ENCODE measurements around the gene FAM228A. TPM values are rescaled to one million over a fixed set of nuclear protein-coding genes. Genes with fewer than 3 reads are reported as not detected.

Gene FAM228A
- total and polyA plus RNA-seq, 2 donors (not counting 1 experiment from before 2014, with no cell fraction given) = 0.07 TPM; not detected in 1

GRCh38 chr2:24210723-24211122 is 35.9 kb downstream of the FAM228A start:
- intact Hi-C loops (cut with micrococcal nuclease) = no loop called here
- ATAC-seq (ENCODE audit: low read depth) (no peak), DNase-seq (no peak)
- no peak overlapping the region for H3K27ac Mint-ChIP-seq
- H3K79me2 ChIP-seq (ENCODE audit: control insufficient read depth, insufficient read depth, low read length) = no peaks in the 10 kb centered on the region
- H2AFZ ChIP-seq (ENCODE audit: insufficient read depth, low read depth, low read length, poor library complexity, severe bottlenecking) = no peak overlapping the region
- no peaks in the 10 kb centered on the region for H3K9me3 Mint-ChIP-seq (ENCODE audit: insufficient read depth)
- H3K4me2 ChIP-seq (replicated peaks; ENCODE audit: low read depth, low read length, poor library complexity, severe bottlenecking) = no peak overlapping the region
- WGBS (ENCODE audit: insufficient coverage) = 99% methylated on average over 18 of the region's 21 CpGs
- H3K36me3 ChIP-seq (replicated peaks in 1 of 2; ENCODE audit: control extremely low read depth in 1 of 2, control insufficient read depth in 1 of 2, extremely low read depth in 1 of 2, insufficient read depth in 2 of 2, low read length in 1 of 2) = peaks cover 1 to 92% of the 10 kb centered on the region in 2 experiments
- H3K27me3 Mint-ChIP-seq = no peaks in the 10 kb centered on the region
- H3K4me1 Mint-ChIP-seq = peaks cover 7% of the 10 kb centered on the region
- CTCF ChIA-PET = interaction anchor here (0.7 kb wide), 1 partner anchor 66 kb away, joined by 5 read pairs; no protein-coding TSS in a partner anchor
- no peaks in the 10 kb centered on the region for H3K27me3 ChIP-seq (replicated peaks in 1 of 4; ENCODE audit: control extremely low read depth in 1 of 4, control insufficient read depth in 3 of 4, insufficient read depth in 4 of 4, low read length in 3 of 4)
- no peaks in the 10 kb centered on the region for H3K4me1 ChIP-seq (ENCODE audit: control insufficient read depth in 2 of 2, insufficient read depth in 2 of 2, low read length in 2 of 2)
- TF ChIP-seq EZH2 (IDR thresholded peaks at IDR 0.05; ENCODE audit: borderline replicate concordance, insufficient read depth, low read depth, low read length, poor library complexity, severe bottlenecking) = no peak
- TF ChIP-seq CTCF (IDR thresholded peaks at IDR 0.05) = no peak
- no peak overlapping the region for H3K27ac ChIP-seq (ENCODE audit: low read length in 2 of 2)
- H4K20me1 ChIP-seq (ENCODE audit: control insufficient read depth, insufficient read depth, low read length, poor library complexity, severe bottlenecking) = no peaks in the 10 kb centered on the region
- H3K4me3 ChIP-seq (ENCODE audit: control extremely low read depth in 1 of 5, extremely low read depth in 1 of 5, insufficient read depth in 1 of 5, low read depth in 2 of 5, low read length in 4 of 5) = no peak overlapping the region
- H3K4me3 Mint-ChIP-seq = no peak overlapping the region
- H3K9ac ChIP-seq (ENCODE audit: low read length) = no peak overlapping the region
- POLR2A ChIA-PET = no interaction called here
- no peaks in the 10 kb centered on the region for H3K9me3 ChIP-seq (ENCODE audit: control extremely low read depth in 1 of 3, control insufficient read depth in 2 of 3, insufficient read depth in 1 of 3, low read length in 2 of 3)

- H3K27me3 ChIP-seq (replicated peaks in 1 of 4; ENCODE audit: control extremely low read depth in 1 of 4, control insufficient read depth in 3 of 4, insufficient read depth in 4 of 4, low read length in 3 of 4) = no peaks in the 10 kb centered on the region
- H3K4me1 ChIP-seq (ENCODE audit: control insufficient read depth in 2 of 2, insufficient read depth in 2 of 2, low read length in 2 of 2) = no peaks in the 10 kb centered on the region
- H3K36me3 ChIP-seq (replicated peaks in 1 of 2; ENCODE audit: control extremely low read depth in 1 of 2, control insufficient read depth in 1 of 2, extremely low read depth in 1 of 2, insufficient read depth in 2 of 2, low read length in 1 of 2) = peaks cover 1 to 92% of the 10 kb centered on the region in 2 experiments
- H3K9me3 ChIP-seq (ENCODE audit: control extremely low read depth in 1 of 3, control insufficient read depth in 2 of 3, insufficient read depth in 1 of 3, low read length in 2 of 3) = no peaks in the 10 kb centered on the region
- no peak overlapping the region for H3K4me2 ChIP-seq (replicated peaks; ENCODE audit: low read depth, low read length, poor library complexity, severe bottlenecking)
- Mint-ChIP-seq H3K27me3 (no peaks in the 10 kb centered on the region), H3K9me3 (ENCODE audit: insufficient read depth) (no peaks in the 10 kb centered on the region), H3K27ac (no peak overlapping the region), H3K4me1 (peaks cover 11% of the 10 kb centered on the region), H3K4me3 (no peak overlapping the region)
- intact Hi-C loops (cut with micrococcal nuclease) = no loop called here
- H4K20me1 ChIP-seq (ENCODE audit: control insufficient read depth, insufficient read depth, low read length, poor library complexity, severe bottlenecking) = no peaks in the 10 kb centered on the region
- ChIA-PET CTCF (interaction anchor here (0.6 kb wide), 1 partner anchor 999 kb away, joined by 4 read pairs; no protein-coding TSS in a partner anchor), POLR2A (no interaction called here)
- H3K79me2 ChIP-seq (ENCODE audit: control insufficient read depth, insufficient read depth, low read length) = no peaks in the 10 kb centered on the region
- no peak overlapping the region for H2AFZ ChIP-seq (ENCODE audit: insufficient read depth, low read depth, low read length, poor library complexity, severe bottlenecking)
- no peak overlapping the region for H3K9ac ChIP-seq (ENCODE audit: low read length)
- DNase-seq = no peak
- no peak overlapping the region for H3K4me3 ChIP-seq (ENCODE audit: control extremely low read depth in 1 of 5, extremely low read depth in 1 of 5, insufficient read depth in 1 of 5, low read depth in 2 of 5, low read length in 4 of 5)
- no peak overlapping the region for H3K27ac ChIP-seq (ENCODE audit: low read length in 2 of 2)
- TF ChIP-seq CTCF (IDR thresholded peaks at IDR 0.05) = no peak
- TF ChIP-seq EZH2 (IDR thresholded peaks at IDR 0.05; ENCODE audit: borderline replicate concordance, insufficient read depth, low read depth, low read length, poor library complexity, severe bottlenecking) = no peak
- 90% methylated on average over 7 of the region's 7 CpGs for WGBS (ENCODE audit: insufficient coverage)
- no peak for ATAC-seq (ENCODE audit: low read depth)
These were observed 36.6 kb downstream of the FAM228A start for GRCh38 chr2:24211408-24211807.

Data from B cell (primary cell).